Measurements from ENCODE around the gene WBP2.
"Not testable (repeated sequence)": the region's sequence is repeated elsewhere in the genome, so short reads cannot be mapped to it uniquely, and the experiment has no call there.

The WBP2 gene

DNA sequence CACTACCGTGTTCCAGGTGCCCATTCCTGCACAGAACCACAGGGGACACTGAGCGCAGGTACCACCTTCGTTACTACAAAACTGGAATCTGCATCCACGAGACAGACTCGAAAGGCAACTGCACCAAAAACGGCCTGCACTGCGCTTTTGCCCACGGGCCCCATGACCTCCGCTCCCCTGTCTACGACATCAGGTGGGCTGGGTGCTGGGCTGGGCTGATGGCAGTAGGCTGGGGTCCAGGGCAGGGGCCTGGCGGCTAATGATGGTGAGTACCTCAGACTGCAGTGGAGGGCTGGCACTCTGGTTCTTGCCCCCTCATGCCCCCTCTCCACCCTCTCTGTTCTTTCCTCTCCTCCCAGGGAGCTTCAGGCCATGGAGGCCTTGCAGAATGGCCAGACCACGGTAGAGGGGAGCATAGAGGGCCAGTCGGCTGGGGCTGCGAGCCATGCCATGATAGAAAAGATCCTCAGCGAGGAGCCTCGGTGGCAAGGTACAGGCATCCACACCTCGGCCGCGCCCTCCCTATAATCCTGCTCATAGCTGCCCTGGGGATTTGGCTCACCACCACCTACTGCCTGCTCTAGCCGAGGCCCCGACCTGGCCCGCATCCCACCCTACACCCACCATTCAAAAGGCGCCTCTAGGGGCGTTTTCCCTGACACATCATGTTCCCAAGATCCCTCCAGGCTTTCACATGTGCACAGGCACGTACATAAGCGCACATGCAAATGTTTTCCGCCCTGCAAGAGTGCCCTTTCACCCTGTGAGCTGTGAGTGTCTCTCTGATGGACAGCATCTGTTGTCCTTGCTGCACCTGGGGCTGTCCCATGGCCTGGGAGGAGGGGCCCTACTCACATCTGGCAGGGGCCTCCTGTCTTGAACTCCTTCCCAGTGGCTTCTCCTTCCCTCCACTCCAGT lies 42.8 kb downstream of the WBP2 start:
- no peak for DNase-seq

DNA sequence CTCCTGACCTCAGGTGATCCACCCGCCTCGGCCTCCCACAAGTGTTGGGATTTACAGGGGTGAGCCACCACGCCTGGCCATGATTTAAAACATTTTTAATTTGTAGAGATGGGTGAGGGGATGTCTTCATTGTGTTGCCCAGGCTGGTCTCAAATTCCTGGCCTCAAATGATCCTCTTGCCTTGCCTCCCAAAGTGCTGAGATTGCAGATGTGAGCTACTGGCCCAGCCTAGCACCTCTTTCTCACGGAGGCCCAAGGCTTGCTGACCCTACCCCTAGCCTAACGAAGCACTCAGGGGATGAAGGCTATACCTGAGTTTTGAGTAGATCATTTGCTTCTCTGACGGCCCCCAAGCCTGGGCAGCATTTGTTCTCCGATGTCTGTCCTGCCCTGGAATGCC lies 44.0 kb downstream of the WBP2 start:
- DNase-seq: no peak

DNA sequence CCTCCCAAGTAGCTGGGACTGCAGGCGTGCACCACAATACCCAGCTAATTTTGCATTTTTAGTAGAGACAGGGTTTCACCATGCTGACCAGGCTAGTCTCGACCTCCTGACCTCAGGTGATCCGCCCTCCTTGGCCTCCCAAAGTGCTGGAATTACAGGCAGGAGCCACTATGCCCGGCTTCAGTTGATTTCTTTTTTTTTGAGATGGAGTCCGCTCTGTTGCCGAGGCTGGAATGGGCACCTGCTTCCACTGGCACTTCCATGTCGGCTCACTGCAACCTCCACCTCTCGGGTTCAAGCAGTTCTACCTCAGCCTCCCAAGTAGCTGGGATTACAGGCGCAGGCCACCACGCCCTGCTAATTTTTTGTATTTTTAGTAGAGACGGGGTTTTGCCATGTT lies 44.4 kb downstream of the WBP2 start:
- DNase-seq: not testable (repeated sequence)

DNA sequence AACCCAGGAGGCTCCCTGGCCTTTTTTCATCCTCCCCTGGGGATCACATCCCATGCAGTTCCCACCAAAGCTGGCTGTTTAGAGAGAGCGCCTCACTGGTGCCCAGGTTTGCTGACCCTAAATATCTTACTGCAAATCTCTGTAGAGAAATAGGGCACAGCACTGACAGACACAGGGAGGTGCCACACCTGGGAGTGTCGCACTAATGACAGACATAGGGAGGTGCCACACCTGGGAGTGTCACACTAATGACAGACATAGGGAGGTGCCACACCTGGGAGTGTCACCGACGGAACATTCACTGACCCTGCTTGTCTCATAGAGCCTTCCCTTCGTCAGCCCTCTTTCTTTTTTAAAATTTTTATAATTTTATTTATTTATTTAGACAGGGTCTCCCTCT lies 44.9 kb downstream of the WBP2 start:
- no peak for DNase-seq

DNA sequence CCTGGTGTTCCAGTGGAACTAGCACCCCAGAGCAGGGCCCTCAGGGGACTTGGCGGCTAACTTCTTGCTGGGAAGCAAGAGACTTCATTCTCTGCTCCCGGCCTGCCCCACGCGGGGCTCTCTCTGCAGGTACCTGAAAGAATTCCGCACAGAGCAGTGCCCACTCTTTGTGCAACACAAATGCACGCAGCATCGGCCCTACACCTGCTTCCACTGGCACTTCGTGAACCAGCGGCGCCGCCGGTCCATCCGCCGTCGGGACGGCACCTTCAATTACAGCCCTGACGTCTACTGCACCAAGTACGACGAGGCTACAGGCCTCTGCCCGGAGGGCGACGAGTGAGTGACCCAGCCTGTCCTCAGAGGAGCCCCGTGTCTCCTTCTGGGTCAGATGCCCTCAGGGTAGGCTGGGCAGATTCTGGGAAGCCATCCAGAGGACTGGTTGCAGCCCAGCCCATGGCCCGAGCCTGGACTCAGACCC lies 45.5 kb downstream of the WBP2 start:
- no peak for DNase-seq

DNA sequence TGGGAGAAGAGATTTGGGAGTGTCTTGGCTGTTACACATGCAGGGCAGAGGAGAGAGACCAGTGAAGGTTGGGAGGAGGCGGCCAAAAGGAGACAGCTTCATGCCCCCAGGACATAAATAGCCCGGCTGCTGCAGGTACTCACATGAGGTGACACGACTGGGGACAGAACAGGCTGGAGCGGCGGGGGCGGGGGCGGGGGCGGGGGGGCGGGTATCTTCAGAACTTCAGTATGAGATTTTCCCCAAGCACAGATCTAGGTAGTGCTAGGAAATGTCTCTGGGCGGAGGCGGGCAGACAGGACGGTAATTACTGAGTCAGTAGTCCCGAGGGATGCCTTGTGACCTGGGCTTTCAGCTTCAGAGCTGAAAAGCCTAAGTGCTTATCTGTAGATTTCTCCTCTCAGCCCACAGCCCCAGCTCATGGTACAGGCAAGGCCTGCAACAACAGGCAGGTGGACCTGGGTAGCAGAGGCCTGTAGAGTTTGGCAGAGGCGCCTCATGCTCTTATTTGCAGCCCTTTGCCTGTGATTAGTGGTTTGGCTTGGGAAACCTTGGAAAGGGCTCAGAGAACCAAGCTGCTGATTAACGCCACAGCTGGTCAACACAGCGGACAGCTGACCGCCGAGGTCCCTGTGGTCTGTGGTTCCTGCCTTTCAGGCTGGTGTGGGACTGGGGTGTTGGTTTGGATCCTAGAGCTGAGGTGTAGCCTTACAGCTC lies 46.1 kb downstream of the WBP2 start:
- no peak for DNase-seq

DNA sequence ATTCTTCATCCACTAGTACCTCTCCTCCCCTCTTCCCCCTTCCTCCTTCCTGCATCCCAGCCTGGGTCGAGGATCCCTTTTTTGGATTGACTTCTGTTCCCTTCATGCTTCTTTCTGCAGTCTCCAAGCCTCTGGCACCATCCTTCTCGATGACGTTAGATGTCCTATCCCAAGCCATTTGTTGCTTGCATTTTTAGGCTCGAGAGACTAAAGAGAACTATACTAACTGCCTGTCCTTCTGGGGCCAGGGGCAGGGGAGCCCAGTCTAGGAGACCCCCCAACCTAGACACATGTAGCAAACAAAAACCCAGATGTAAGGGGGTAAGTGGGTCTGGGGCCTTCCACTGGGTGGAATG lies 46.6 kb downstream of the WBP2 start:
- DNase-seq: no peak

DNA sequence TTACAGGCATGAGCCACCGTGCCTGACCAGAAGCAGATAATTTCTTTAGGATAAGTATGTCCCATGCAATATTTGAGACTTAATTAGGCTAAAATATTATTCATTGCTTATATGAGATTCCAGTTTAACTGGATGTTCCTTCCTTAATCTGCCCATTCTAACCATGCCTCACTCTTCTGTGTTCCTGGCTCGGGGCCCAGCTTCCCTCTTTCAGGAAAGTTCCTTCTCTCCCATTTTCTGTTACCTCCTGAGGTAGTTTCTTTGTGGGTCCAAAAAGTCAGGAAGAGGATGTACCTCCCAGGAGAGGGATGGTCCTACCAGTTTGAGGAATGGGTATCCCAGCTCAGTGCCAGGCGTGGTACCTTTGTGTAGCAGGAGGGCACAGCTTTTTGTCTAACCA lies 47.3 kb downstream of the WBP2 start:
- no peak for DNase-seq

DNA sequence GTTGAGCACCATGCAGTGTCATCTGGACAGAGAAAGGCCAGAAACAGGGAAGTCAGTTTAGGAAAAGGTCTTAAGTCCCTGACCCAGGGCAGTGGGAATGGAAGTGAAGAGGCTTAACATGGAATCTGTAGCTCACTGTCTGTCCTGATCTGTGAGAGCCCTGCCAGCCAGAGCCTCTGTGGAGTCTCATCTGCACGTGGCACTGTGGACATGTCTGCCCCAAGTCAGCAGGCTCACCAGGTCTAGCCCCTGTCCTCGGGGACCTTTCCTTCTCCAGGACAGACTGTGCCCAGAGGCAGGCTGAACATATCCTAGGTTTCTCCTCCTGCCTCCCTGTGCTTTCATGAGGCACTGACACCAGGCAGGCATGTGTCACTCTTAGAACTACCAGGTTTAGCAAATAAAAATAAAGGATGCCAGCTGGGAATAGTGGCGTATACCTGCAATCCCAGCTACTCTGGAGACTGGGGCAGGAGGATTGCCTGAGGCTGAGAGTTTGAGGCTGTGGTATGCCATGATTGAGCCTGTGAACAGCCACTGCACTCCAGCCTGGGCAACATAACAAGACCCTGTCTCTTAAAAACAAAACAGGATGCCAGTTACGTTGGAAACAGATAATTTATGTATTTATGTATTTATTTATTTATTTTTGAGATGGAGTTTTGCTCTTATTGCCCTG lies 48.2 kb downstream of the WBP2 start:
- DNase-seq: no peak

DNA sequence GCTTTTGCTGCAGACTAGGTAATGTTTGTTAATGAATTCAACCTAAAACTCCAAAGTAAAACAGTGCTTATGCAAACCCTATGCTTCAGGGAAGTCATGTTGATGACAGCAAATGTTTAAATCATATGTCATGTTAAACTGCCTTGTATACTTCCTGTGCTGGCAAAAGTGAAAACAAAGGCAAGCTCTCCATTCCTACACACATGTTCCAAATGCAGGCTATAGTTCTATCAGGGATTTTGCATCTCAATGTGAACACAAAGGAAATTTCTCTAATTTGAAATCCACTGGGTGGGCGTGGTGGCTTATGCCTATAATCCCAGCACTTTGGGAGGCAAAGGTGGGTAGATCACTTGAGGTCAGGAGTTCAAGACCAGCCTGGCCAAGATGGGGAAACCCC lies 51.3 kb downstream of the WBP2 start:
- DNase-seq: no peak

DNA sequence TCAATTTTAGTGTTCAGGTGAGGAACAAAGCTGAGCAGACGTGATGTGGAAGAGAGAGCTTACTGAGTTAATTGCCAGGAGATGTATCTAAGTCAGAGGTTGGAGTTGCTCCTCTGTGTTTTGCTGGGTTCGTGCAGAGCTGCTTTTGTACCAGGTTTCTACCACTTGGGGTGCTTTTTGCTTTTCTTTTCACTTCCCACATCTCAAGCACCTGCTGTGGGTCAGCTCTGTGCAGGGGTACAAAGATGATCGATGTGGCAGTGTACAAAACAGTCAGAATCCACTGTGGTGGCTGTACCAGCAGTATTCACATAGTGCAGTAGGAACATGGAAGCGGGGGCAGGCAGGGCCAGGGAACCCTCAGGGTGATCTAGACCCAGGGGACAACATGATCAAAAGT lies 55.7 kb downstream of the WBP2 start:
- no peak for DNase-seq

DNA sequence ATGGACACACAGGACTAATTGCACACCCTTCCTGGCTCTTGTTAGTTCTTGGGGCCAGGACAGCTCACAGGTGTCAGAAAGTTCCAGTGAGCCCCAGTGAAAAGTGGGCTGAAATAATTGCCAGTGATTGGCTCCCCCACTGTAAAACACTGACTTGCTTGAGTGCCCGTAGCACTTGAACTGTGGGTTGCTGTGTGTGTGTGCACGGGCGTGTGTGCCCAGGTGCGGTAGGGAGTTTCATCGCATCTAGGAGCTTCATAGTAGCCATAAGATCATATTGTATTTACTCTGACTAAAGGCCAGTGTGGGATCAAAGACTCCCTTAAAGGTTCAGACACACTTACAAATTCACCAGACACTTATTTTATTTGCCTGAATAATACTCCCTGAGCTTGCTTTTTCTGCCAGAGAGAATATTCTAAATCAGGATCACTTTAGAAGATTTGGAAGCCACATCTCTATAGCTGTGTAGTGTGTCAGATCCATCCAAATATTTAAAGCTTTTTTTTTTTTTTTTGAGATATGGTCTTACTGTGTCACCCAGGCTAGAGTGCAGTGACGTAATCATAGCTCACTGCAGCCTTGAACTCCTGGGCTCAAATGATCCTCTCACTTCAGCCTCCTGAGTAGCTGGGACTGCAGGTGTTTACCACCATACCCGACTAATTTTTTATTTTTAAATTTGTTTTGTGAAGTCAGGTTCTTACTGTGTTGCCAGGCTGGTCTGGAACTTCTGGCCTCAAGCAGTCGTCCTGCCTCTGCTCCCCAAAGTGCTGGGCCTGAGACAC lies 59.1 kb downstream of the WBP2 start:
- no peak for DNase-seq

All from NCI-H1105 (cell line).